H1 (cell line): ENCODE measurements around the gene ANKRD31. TPM values are rescaled to one million over a fixed set of nuclear protein-coding genes. Genes with fewer than 3 reads are reported as not detected.

Source experiments
- CTCF ChIA-PET: fragments of 300-600 bp; sonication (Branson Sonifier 250); formaldehyde crosslinking; loops from one replicate; lab custom pipeline; 2021; ENCODE audit not compliant: partially characterized antibody; lab: Charles Lee
- POLR2A ChIA-PET: fragments of 300-600 bp; sonication (Branson Sonifier 250); formaldehyde crosslinking; loops from one replicate; lab custom pipeline; 2021; ENCODE audit warnings: inconsistent platforms; ENCODE audit not compliant: partially characterized antibody; lab: Charles Lee
- DNase-seq, 2 experiments: peaks; one replicate each; pipeline versions ENCODE4 v3.0.0 to v3.0.0-alpha.2; 2010 to 2022; ENCODE audit warnings: low spot score in 2 of 2, low read depth in 1 of 2, mixed read lengths in 1 of 2
- FAIRE-seq: peaks from 2 replicates; lab custom pipeline; 2011; peaks lifted over from hg19 to GRCh38; lab: Jason Lieb, UNC
- H2AFZ ChIP-seq: 2 replicates; pipeline ENCODE4 v1.8.1; 2012; ENCODE audit warnings: low read length, inconsistent platforms
- H2AK5ac ChIP-seq: 2 replicates; pipeline ENCODE4 v1.6.1; 2013; ENCODE audit warnings: low read depth, low read length
- H2BK120ac ChIP-seq: replicated peaks from 2 replicates; pipeline ENCODE3; 2013; ENCODE audit warnings: low read depth, low read length, inconsistent platforms
- H2BK12ac ChIP-seq: 2 replicates; pipeline ENCODE4 v1.6.1; 2013; ENCODE audit warnings: low read depth, low read length
- H2BK15ac ChIP-seq: 2 replicates; pipeline ENCODE4 v1.6.1; 2013; ENCODE audit warnings: low read length
- H2BK20ac ChIP-seq: 2 replicates; pipeline ENCODE4 v1.6.1; 2013; ENCODE audit warnings: low read length
- H2BK5ac ChIP-seq: 2 replicates; pipeline ENCODE4 v1.6.1; 2013; ENCODE audit warnings: low read depth, low read length
- H3K14ac ChIP-seq: 2 replicates; pipeline ENCODE4 v1.6.1; 2013; ENCODE audit warnings: inconsistent platforms; ENCODE audit not compliant: insufficient read length
- H3K18ac ChIP-seq: 2 replicates; pipeline ENCODE4 v1.6.1; 2013; ENCODE audit warnings: low read length; ENCODE audit errors: extremely low read depth
- H3K23ac ChIP-seq: 2 replicates; pipeline ENCODE4 v1.6.1; 2013; ENCODE audit warnings: inconsistent platforms; ENCODE audit not compliant: insufficient read length
- H3K23me2 ChIP-seq: 2 replicates; pipeline ENCODE4 v1.6.1; 2013; ENCODE audit warnings: low read depth, low read length
- H3K27ac ChIP-seq: 2 replicates; pipeline ENCODE4 v1.6.1; 2011; ENCODE audit warnings: low read depth, low read length, inconsistent platforms
- H3K27me3 ChIP-seq, 4 experiments: replicated peaks in 1 of 4; 1 replicate in 1 of 4; 2 replicates in 3 of 4; pipeline versions ENCODE4 v1.6.1 to v1.8.1; 2011 to 2013; ENCODE audit warnings: low read length in 3 of 4, mild to moderate bottlenecking in 3 of 4, inconsistent platforms in 2 of 4, mixed read lengths in 2 of 4, moderate library complexity in 1 of 4; ENCODE audit not compliant: control insufficient read depth in 3 of 4, insufficient read depth in 3 of 4; ENCODE audit errors: extremely low read depth in 1 of 4
- H3K36me3 ChIP-seq, 4 experiments: 2 replicates each; pipeline versions ENCODE4 v1.6.1 to v1.8.1; 2011 to 2013; ENCODE audit warnings: mild to moderate bottlenecking in 4 of 4, low read length in 3 of 4, moderate library complexity in 2 of 4, control low read depth in 1 of 4, inconsistent platforms in 1 of 4; ENCODE audit not compliant: insufficient read depth in 4 of 4, control insufficient read depth in 2 of 4
- H3K4ac ChIP-seq: replicated peaks from 2 replicates; pipeline ENCODE3; 2013; ENCODE audit warnings: low read length, low read depth, mixed read lengths, inconsistent platforms; ENCODE audit not compliant: insufficient read length
- H3K4me1 ChIP-seq, 4 experiments: replicated peaks in 1 of 4; 1 replicate in 1 of 4; 2 replicates in 3 of 4; pipeline versions ENCODE4 v1.6.1 to v1.8.1; 2011 to 2013; ENCODE audit warnings: low read length in 3 of 4, inconsistent platforms in 2 of 4, mixed read lengths in 1 of 4; ENCODE audit not compliant: insufficient read depth in 4 of 4, control insufficient read depth in 3 of 4
- H3K4me2 ChIP-seq, 2 experiments: 2 replicates each; pipeline versions ENCODE4 v1.6.1 to v1.8.1; 2011 to 2013; ENCODE audit warnings: low read depth in 2 of 2, low read length in 2 of 2, control low read depth in 1 of 2, inconsistent platforms in 1 of 2, mild to moderate bottlenecking in 1 of 2; ENCODE audit not compliant: insufficient read depth in 1 of 2
- H3K4me3 ChIP-seq, 4 experiments: fragments of 200-600, 300-600 bp in 1 of 4; sonication (generic), shearing (Covaris generic), sonication (Bioruptor Twin) in 1 of 4; 2 replicates each; pipeline versions ENCODE4 v1.5.1 to v1.8.1; 2011 to 2016; ENCODE audit warnings: low read length in 4 of 4, low read depth in 3 of 4, control low read depth in 2 of 4, inconsistent platforms in 2 of 4, mild to moderate bottlenecking in 2 of 4, mixed read lengths in 1 of 4, moderate library complexity in 1 of 4; ENCODE audit not compliant: insufficient read depth in 2 of 4; ENCODE audit errors: extremely low read depth in 1 of 4
- H3K56ac ChIP-seq: replicated peaks from 2 replicates; pipeline ENCODE3; 2013; ENCODE audit warnings: low read depth, mild to moderate bottlenecking, mixed read lengths, low read length, inconsistent platforms; ENCODE audit not compliant: insufficient read length
- H3K79me1 ChIP-seq: 2 replicates; pipeline ENCODE4 v1.6.1; 2013; ENCODE audit warnings: low read depth, low read length, control low read depth
- H3K79me2 ChIP-seq, 2 experiments: 2 replicates each; pipeline versions ENCODE4 v1.6.1 to v1.8.1; 2012 to 2013; ENCODE audit warnings: low read length in 2 of 2, mild to moderate bottlenecking in 2 of 2, inconsistent platforms in 1 of 2; ENCODE audit not compliant: insufficient read depth in 2 of 2, control insufficient read depth in 1 of 2
- H3K9ac ChIP-seq, 4 experiments: replicated peaks in 1 of 4; 1 replicate in 1 of 4; 2 replicates in 3 of 4; pipeline versions ENCODE4 v1.6.1 to v1.8.1; 2011 to 2013; ENCODE audit warnings: low read depth in 3 of 4, low read length in 3 of 4, control low read depth in 2 of 4, mild to moderate bottlenecking in 2 of 4, moderate library complexity in 2 of 4, inconsistent platforms in 1 of 4; ENCODE audit errors: extremely low read depth in 1 of 4
- H3K9me3 ChIP-seq, 2 experiments: 2 replicates each; pipeline versions ENCODE4 v1.6.1 to v1.8.1; 2012 to 2013; ENCODE audit warnings: mild to moderate bottlenecking in 2 of 2, moderate library complexity in 2 of 2, control low read depth in 1 of 2, inconsistent platforms in 1 of 2, low read depth in 1 of 2, low read length in 1 of 2, mixed read lengths in 1 of 2; ENCODE audit not compliant: insufficient read depth in 2 of 2
- H4K20me1 ChIP-seq, 2 experiments: replicated peaks in 1 of 2; 2 replicates each; pipeline versions ENCODE3 to v1.8.1; 2011 to 2013; ENCODE audit warnings: inconsistent platforms in 2 of 2, low read length in 2 of 2, mild to moderate bottlenecking in 1 of 2; ENCODE audit not compliant: insufficient read depth in 2 of 2, control insufficient read depth in 1 of 2
- H4K5ac ChIP-seq: 2 replicates; pipeline ENCODE4 v1.6.1; 2013; ENCODE audit warnings: low read length, low read depth, mixed read lengths, inconsistent platforms; ENCODE audit not compliant: insufficient read length
- H4K8ac ChIP-seq: 2 replicates; pipeline ENCODE4 v1.8.0; 2013; ENCODE audit warnings: mild to moderate bottlenecking, moderate library complexity, low read length, inconsistent platforms; ENCODE audit not compliant: insufficient read depth; ENCODE audit errors: extremely low read depth
- H4K91ac ChIP-seq: replicated peaks from 2 replicates; pipeline ENCODE3; 2013; ENCODE audit warnings: low read length, mixed read lengths, inconsistent platforms; ENCODE audit not compliant: insufficient read length
- ASH2L ChIP-seq: fragments of 200-600, 300-600 bp; sonication (generic); IDR thresholded peaks from one replicate; pipeline ENCODE4 v1.7.1; 2017; ENCODE audit warnings: low read length
- BACH1 ChIP-seq: IDR thresholded peaks from 2 replicates; pipeline ENCODE4 v1.6.1; 2012; ENCODE audit warnings: low read length, improper control_type of control experiment
- BRCA1 ChIP-seq: IDR thresholded peaks from 2 replicates; pipeline ENCODE4 v1.6.1; 2012; ENCODE audit warnings: low read depth, low read length, improper control_type of control experiment
- CBX5 ChIP-seq: fragments of 300-800, 300-1000 bp; sonication (generic); IDR thresholded peaks from 2 replicates; pipeline ENCODE4 v1.7.1; 2016; ENCODE audit warnings: antibody characterized with exemption, low read length, low read depth
- CBX8 ChIP-seq: fragments of 300-800, 300-1000 bp; sonication (generic); IDR thresholded peaks from 2 replicates; pipeline ENCODE4 v1.7.1; 2016; ENCODE audit warnings: low read depth, low read length, borderline replicate concordance
- CHD1 ChIP-seq: IDR thresholded peaks from 2 replicates; pipeline ENCODE4 v1.6.1; 2012; ENCODE audit warnings: low read depth, low read length, improper control_type of control experiment
- EGR1 ChIP-seq: IDR thresholded peaks from 2 replicates; pipeline ENCODE4 v1.6.1; 2011; ENCODE audit warnings: low read depth, low read length, borderline replicate concordance
- KDM4A ChIP-seq: IDR thresholded peaks from one replicate; pipeline ENCODE4 v1.7.1; 2012; ENCODE audit warnings: low read depth, mild to moderate bottlenecking, moderate library complexity, low read length, inconsistent platforms; ENCODE audit not compliant: severe bottlenecking
- MAFK ChIP-seq: IDR thresholded peaks from 2 replicates; pipeline ENCODE4 v1.6.1; 2012; ENCODE audit warnings: low read depth, mild to moderate bottlenecking, improper control_type of control experiment, low read length
- POLR2AphosphoS5 ChIP-seq: IDR thresholded peaks from 2 replicates; pipeline ENCODE4 v1.6.1; 2011; ENCODE audit warnings: low read depth, low read length
- POU5F1 ChIP-seq: IDR thresholded peaks from 2 replicates; pipeline ENCODE4 v1.6.1; 2011; ENCODE audit warnings: low read depth, mild to moderate bottlenecking, low read length, moderate library complexity
- SAP30 ChIP-seq: fragments of 300-600 bp; sonication (generic); IDR thresholded peaks from 2 replicates; pipeline ENCODE4 v1.7.1; 2012; ENCODE audit warnings: low read length, moderate library complexity, mild to moderate bottlenecking, inconsistent platforms; ENCODE audit not compliant: insufficient read depth, insufficient replicate concordance
- SP2 ChIP-seq: IDR thresholded peaks from 2 replicates; pipeline ENCODE4 v1.6.1; 2012; ENCODE audit warnings: mild to moderate bottlenecking, low read length, inconsistent platforms
- SRF ChIP-seq: IDR thresholded peaks from 2 replicates; pipeline ENCODE4 v1.6.1; 2011; ENCODE audit warnings: mild to moderate bottlenecking, low read depth, low read length, moderate library complexity
- WGBS, 2 experiments: shearing (Covaris generic) in 1 of 2; methylation state at CpG; one replicate each; pipeline versions ENCODE4 v1.1.6 to v1.1.7; 2013 to 2015; ENCODE audit warnings: low lambda C conversion rate in 2 of 2, mixed read lengths in 2 of 2, inconsistent platforms in 1 of 2, low coverage in 1 of 2, missing lambda C conversion rate in 1 of 2; ENCODE audit not compliant: insufficient replicate concordance in 2 of 2, insufficient coverage in 1 of 2, insufficient read length in 1 of 2; ENCODE audit errors: extremely low coverage in 1 of 2, missing lambda C conversion rate in 1 of 2; 5-methylcytosine and 5-hydroxymethylcytosine counted together
- polyA plus RNA-seq, 7 experiments: library from polyadenylated mRNA; depleted of rRNA in 3 of 7; stranded (reverse) in 5 of 7; unstranded in 2 of 7; fragments of >200 nt in 5 of 7; fragments of 200-250 nt in 2 of 7; gene quantifications; 1 replicate in 5 of 7; 2 replicates in 1 of 7; 4 replicates in 1 of 7; pipeline versions ENCODE4 v1.2.1 to v1.2.3, GENCODE V29; 2011 to 2013; ENCODE audit warnings: missing spikeins in 2 of 7, mixed read lengths in 2 of 7
- total RNA-seq: library from RNA; stranded (reverse); fragmentation: NEBNext Ultra II Directional; extraction: Animal tissue kit (Norgen Biotek cat#: 25700); gene quantifications from 2 replicates; pipeline ENCODE4 v1.2.1, GENCODE V29; 2021

The ANKRD31 gene
- total and polyA plus RNA-seq, 2 of the 8 experiments (the other 6 are each of a cell fraction or from before 2014, with no cell fraction given), result 0.05 to 0.06 TPM

DNA sequence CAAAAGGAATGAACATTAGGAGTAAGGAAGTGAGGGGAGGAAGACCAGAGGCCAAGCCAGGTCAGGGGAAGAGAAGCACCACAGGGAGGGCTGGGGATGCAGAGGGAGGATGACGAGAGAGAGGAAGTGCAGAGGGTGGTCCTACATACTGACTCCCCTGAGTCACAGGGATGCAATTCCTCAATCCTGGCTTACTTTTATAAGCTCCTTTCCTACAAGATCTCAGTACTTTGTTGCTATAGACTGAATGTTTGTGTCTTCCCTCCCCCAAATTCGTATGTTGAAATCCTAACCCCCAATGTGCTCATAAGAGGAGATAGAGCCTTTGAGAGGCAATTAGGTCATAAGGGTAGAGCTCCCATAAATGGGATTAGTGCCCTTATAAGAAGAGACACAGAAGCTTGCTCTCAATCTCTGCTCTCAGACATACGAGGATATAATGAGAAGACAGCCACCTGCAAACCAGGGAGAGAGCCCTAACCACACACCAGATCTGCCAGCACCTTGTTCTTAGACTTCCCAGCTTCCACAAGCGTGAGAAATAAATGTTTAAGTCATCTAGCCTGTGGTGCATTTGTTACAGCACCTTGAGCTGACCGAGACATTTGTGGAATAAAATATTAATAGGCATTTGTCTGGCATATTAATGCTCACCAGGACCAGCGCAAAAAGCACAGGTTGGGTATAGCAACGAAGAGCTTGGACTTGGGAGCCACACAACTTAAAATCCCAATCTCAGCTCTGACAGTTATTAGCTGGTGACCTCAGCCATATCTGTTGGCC is 217.7 kb downstream of the ANKRD31 start:
- Histone ChIP-seq H2AFZ (no peak overlapping the region), H4K8ac (no peak overlapping the region), H3K4me3 (no peak overlapping the region), H3K23me2 (no peaks in the 10 kb centered on the region), H2AK5ac (no peak overlapping the region), H4K91ac (no peak overlapping the region), H3K14ac (no peak overlapping the region), H2BK12ac (no peak overlapping the region), H2BK15ac (no peak overlapping the region), H3K79me2 (no peaks in the 10 kb centered on the region), H3K56ac (no peak overlapping the region), H3K23ac (no peak overlapping the region), H3K27me3 (no peaks in the 10 kb centered on the region), H3K36me3 (no peaks in the 10 kb centered on the region), H2BK20ac (no peak overlapping the region), H4K5ac (no peak overlapping the region), H3K27ac (no peak overlapping the region), H3K18ac (no peak overlapping the region), H3K4ac (no peak overlapping the region), H2BK5ac (no peak overlapping the region; the same call in 1 of the 2 replicates), H4K20me1 (no peaks in the 10 kb centered on the region), H3K4me1 (0 out of 7 replicates have a peak, but pooled peaks cover 0 to 2% (median 0%) of the 10 kb centered on the region in 4 experiments), H3K4me2 (no peak overlapping the region), H3K9me3 (no peaks in the 10 kb centered on the region), H3K79me1 (no peaks in the 10 kb centered on the region), H2BK120ac (no peak overlapping the region), H3K9ac (no peak overlapping the region)
- CTCF ChIA-PET, result interaction anchor here (0.6 to 1.9 kb wide), 6 partner anchors 9 to 609 kb away, joined by 3 to 4 read pairs (median 3); no protein-coding TSS in a partner anchor
- 81% methylated on average over 7 of the region's 7 CpGs; no CpG with 5 or more reads in 1 of the 2 experiments for WGBS, 2 experiments
- no peak for FAIRE-seq
- no peak for DNase-seq
- POLR2A ChIA-PET, result no interaction called here
- no peak for TF ChIP-seq POU5F1
- no peak for TF ChIP-seq KDM4A
- TF ChIP-seq EGR1, result no peak
- TF ChIP-seq MAFK, result no peak
- TF ChIP-seq POLR2AphosphoS5, result no peak
- TF ChIP-seq SP2, result no peak
- TF ChIP-seq ASH2L, result no peak
- no peak for TF ChIP-seq SRF
- TF ChIP-seq BRCA1, result no peak
- no peak for TF ChIP-seq SAP30
- TF ChIP-seq CHD1, result no peak
- no peak for TF ChIP-seq CBX5
- TF ChIP-seq BACH1, result no peak
- TF ChIP-seq CBX8, result no peak
